Amygdala (tissue), 56 donors: ENCODE results near the gene ANKRD60.

ENCODE experiments used
- DNase-seq, 56 donors: peaks; one replicate each; lab custom pipeline; 2025; lab: John Stamatoyannopoulos, UW

Gene ANKRD60

DNA sequence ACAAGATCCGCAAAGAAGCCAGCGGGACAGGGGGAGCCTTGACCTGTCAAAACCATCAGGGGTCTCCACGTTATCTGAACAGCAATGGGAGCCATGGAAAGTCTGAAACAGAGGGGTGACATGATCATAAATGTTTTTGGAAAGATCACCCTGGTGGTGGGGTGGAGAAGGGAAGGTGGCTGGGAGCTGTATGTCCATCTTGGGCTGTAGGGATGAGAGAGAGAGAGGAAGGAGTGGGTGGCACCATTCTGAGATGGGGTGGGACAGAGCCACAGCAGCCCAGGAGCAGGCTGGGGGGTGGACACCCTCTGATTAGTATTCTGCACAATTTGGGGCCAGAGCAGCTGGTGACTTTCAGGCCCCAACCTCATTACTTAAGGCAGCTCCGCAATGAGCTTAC is 30.1 kb downstream of the ANKRD60 start:
- no peak for DNase-seq

DNA sequence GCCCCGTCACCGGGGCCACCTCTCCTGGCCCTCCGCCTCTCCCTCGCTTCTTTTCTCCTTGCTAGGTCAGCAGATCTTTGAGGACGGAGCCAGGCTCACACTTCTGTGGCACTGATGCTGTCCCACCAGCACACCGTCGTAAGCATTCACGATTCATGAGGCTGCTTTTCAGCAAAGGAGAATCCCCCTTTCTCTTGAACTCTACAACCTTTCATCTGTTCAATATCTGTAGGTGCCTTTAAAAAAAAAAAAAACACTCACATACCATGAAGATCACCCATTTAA is 31.3 kb downstream of the ANKRD60 start:
- no peak for DNase-seq

DNA sequence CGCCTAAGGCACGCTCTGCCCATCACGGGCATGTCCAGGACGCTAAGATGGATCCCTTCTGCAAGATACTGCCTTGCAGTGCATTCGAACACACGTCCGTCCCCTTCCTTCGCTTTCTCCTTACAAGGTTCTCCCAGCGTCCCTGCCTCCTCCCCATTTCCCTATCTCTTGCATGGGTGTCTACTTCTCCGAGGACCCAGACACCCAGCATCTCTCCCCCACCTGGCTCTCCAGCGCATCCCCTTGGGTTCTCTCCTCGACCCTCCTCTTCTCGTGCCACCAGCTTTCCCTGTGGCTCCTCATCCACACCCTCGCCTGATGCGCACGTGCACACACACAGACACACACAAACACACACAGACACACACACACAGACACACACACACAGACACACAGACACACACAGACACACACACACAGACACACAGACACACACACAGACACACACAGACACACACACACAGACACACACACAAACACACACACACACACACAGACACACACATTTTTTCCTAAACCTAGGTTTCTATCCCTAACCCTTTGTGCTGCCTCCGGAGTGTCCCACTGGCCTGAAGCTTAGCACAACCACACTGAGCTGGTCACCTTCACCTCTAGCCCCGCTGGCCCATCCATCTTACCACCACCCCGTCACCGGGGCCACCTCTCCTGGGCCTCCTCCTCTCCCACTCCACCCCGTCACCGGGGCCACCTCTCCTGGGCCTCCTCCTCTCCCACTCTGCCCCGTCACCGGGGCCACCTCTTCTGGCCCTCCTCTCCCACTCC is 31.9 kb downstream of the ANKRD60 start:
- no peak for DNase-seq

GRCh38 chr20:58195047-58195446 is 33.4 kb downstream of the ANKRD60 start:
- no peak for DNase-seq

GRCh38 chr20:58194175-58194791 is 34.2 kb downstream of the ANKRD60 start:
- DNase-seq, result no peak

DNA sequence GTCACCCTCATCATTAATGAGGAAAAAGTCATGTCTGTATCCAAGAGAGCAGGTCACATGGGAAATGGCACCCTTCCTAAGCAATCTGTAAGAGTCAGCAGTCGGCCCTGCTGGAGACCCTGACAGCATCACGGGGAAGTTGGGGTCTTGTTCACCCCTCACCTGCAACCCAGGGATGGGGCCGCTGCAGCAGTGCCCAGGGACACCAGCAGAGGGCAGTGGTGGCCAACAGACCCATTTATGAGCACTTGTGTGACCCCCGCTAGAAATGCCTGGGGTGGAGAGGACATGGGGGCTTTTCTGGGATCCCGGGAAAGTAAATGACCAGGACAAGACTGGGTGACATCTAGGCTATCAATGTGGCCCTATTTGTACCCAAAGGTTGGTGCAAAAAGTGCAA is 35.9 kb downstream of the ANKRD60 start:
- DNase-seq, result peak in 1 of 56 donors; percentile 4

DNA sequence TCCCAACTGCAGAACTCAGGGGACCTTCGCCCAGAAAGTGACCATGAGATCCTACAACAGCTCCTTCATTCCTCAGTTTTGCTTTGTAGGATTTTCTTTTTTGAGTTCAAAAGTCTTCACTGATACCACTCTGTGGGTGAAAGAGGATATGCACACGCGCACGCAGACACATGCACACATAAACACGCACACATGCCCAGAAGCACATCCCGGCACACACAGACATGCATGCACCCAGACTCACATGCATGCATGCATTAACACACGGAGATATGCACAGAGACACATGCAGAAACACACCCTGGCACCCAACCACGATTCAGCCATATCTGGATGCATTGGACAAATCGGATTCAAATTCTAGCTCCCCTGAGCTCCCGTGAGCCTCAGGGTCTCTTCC is 36.4 kb downstream of the ANKRD60 start:
- DNase-seq, result no peak

DNA sequence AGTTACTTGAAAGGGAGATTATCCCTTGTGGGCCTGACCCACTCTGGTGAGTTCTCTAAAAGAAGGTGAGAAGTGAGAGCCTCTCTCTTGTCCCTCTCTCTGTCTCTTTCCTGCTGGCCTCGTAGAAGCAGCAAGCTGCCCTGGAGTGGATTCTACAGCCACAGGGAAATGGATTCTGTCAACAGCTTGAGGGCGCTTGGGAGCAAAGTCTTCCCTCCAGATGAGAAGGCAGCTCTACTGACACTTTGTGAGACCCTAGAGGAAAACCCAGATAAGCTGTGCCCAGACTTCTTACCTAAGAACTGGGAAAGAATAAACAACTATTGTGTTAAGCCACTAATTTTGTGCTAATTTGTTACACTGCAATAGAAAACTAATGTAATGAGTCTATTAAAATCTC is 39.9 kb downstream of the ANKRD60 start:
- no peak for DNase-seq

GRCh38 chr20:58184984-58185383 is 43.5 kb downstream of the ANKRD60 start:
- DNase-seq, result no peak

- DNase-seq, result no peak
Observed at GRCh38 chr20:58184063-58184462, 44.4 kb downstream of the ANKRD60 start.

DNA sequence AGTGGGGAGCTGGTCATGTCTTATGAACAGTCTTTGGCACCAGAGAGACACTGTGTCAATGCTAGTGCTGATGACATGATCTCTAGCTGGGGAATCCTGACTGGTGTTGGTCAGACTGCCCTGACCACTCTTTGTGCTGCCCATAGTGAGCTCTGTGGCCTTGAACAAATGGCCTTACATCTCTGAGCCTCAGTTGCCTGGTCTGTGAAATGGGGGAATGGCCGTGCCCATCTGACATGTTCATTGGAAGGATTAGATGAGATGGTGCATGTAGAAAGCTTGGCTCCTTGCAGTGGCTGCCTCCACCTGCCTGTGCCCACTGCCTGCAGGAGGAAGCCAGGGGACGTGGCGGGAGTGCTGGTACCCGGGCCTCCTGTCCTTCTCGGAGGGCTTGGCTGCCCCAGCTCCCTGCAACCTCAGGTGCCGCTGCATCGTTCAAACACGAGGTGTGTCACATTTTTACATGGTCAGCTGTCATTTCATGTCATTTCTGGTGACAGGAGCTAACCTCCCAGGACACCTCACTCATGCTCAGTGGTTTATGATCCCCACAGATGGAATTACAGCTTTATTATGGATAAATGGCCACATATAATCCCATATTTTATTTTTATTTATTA is 45.8 kb downstream of the ANKRD60 start:
- no peak for DNase-seq

DNA sequence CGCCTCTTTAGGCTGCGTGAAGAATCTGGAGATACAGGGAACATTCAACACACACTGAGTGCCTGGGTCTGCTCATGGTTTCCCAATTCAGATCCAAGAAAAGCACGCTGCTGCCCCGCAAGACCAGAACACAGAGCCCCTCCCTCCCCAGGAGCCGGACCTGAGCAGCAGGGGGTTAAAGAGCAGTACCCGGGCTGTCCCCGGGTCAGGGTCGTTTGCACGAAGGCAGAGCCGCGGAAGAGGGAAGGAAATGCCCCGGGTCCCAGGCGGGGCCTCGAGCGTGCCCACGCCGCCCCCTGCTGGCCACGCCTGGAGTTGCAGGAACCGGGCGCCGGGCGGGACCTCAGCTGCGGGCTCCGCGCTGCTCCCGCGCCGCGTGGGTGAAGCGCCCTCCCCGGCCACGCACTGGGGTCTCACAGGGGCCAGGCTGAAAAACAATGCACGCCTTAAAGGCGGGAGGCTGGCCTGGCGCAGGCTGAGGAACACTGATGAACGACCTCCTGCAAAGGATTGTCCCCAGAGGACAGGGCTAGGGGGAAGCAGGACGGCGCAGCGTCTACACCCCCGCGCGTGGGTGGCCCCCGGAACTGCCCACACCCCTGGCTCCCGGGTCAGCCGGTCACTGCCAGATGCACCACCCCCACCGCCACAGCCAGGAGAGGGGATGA is 48.9 kb downstream of the ANKRD60 start:
- peak in 41 of 56 donors; percentile 4 to 74 (median 23) for DNase-seq

DNA sequence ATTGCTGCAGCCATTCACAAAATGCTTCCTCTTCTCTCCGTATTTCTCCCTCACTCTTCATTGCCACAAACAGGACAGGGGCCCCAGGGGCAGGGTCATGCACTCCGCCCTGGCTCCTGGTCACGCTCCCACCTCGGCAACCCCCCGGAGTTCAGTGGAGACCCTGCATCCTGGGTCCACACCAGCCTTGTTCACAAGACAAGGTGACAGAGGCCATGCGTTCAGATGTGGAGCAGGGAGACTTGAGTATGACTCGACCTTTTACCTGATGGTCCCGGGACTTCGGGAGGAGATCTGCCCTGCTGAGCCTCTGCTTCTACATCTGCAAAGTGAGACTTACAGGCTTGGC is 49.4 kb downstream of the ANKRD60 start:
- DNase-seq, result no peak

DNA sequence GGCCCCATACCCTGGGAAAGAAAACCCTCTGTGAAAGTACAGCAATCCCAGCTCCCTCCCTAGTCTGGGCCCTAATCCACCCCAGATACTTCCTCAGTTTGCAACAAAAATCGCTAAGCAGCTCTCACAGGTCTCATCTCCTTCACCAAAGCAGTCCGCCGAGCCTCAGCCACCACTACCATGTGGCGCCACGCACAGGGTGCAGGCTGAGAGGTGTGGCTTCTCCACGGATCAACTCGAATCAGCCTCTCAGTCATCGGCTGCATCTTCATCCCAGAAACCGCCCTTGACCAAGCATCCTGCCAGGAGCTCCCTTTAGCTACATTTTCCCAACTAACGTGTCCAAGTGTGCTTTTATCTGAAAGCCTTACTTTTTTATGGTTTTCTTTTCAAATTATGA is 50.7 kb downstream of the ANKRD60 start:
- DNase-seq, result no peak

DNA sequence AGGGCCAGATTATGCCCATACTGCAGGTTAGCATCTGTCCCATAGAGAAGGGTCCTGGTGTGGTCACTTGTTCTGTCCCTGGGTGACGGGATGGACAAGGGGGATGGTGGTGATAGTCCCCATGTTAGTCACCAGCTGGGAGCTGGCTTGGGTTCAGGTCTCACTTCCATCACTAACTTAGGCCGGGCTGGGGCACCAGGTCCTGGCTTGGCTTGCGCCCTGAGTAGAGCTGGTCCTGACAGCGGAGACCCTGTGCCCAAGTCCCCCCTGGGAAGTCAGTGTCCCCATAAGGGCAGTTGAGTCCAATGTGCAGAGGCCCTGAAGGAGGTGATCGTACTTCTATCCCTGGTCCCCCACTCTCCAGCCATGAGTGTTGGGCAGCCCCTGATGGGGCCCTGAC is 52.6 kb downstream of the ANKRD60 start:
- DNase-seq, result no peak

DNA sequence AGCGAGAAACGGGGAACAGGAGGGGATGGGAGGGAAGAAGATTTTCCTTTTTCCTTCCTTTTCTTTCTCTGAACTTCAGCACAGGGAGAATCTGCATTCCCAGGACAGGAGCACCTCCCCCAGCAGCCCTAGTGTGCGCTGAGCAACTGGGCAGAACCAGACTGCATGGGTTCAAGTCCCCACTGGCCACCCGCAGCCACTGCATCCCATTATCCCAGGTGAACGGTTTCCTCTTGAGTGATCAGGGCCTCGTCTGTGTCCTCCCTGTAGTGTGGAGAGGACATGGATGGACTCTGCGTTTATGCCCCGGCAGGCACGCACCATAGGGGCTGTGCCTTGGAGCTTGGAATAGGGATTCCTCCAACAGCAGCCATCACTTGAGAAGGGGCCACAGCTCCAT is 53.0 kb downstream of the ANKRD60 start:
- DNase-seq, result no peak

DNA sequence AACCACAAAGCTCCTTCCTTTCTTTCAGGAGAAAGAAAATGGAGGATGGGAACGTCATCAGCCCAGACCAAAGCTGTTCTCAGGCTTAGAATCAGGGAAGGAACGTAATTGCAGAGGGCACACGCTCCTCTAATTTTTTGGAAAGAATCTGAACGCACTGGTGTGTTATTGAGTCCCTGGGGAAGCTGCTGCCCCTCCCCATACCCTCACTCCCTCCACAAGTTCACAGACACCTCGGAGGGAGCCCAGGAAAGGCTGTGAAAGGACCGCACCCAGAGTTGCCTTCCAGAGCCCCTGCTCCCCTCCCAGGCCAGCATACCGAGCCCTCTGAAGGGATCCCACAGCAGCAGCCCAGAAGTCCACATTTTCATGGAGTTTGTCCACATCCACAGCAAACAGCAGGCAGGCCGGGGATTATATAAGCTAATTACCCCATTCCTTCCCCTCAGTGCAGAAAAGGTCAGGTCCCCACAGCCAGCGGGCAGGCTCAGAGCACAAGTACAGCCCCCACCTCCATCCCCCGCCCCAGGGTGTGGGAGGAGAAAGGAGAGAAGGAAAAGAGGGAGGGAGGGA is 53.7 kb downstream of the ANKRD60 start:
- no peak for DNase-seq

- no peak for DNase-seq
Observed at GRCh38 chr20:58173930-58174707, 54.3 kb downstream of the ANKRD60 start.

- DNase-seq, result no peak
Observed at GRCh38 chr20:58173091-58173490, 55.4 kb downstream of the ANKRD60 start.

GRCh38 chr20:58171796-58172425 is 56.5 kb downstream of the ANKRD60 start:
- DNase-seq, result no peak
